SKM-1 treated with dmso at 0.1 percent for 144 hours (cell line): Measurements from ENCODE around the gene SYNGR1.
"Not testable (repeated sequence)": the region's sequence is repeated elsewhere in the genome, so short reads cannot be mapped to it uniquely, and the experiment has no call there.

Source experiments
- DNase-seq: peaks from one replicate; lab custom pipeline; 2025; ENCODE audit not compliant: unreplicated experiment; lab: John Stamatoyannopoulos, UW

Gene SYNGR1

GRCh38 chr22:39350757-39351688, 1.2 kb downstream of the SYNGR1 start:
- DNase-seq = no peak

- DNase-seq = peak; percentile 72
These were observed 2.0 kb downstream of the SYNGR1 start for GRCh38 chr22:39351689-39352214.

- DNase-seq = no peak
These were observed 2.6 kb downstream of the SYNGR1 start for GRCh38 chr22:39352306-39352891.

GRCh38 chr22:39353346-39353745, 3.6 kb downstream of the SYNGR1 start:
- no peak for DNase-seq

GRCh38 chr22:39355080-39355479, 5.3 kb downstream of the SYNGR1 start:
- no peak for DNase-seq

GRCh38 chr22:39355805-39356204, 6.0 kb downstream of the SYNGR1 start:
- not testable (repeated sequence) for DNase-seq

GRCh38 chr22:39356464-39356863, 6.7 kb downstream of the SYNGR1 start:
- DNase-seq = no peak

- not testable (repeated sequence) for DNase-seq
These were observed 7.6 kb downstream of the SYNGR1 start for GRCh38 chr22:39357110-39358108.

- not testable (repeated sequence) for DNase-seq
These were observed 8.4 kb downstream of the SYNGR1 start for GRCh38 chr22:39358197-39358596.

- no peak for DNase-seq
These were observed 9.9 kb downstream of the SYNGR1 start for GRCh38 chr22:39359659-39360195.

- DNase-seq = no peak
These were observed 10.5 kb downstream of the SYNGR1 start for GRCh38 chr22:39360242-39360641.

- DNase-seq = no peak
These were observed 11.1 kb downstream of the SYNGR1 start for GRCh38 chr22:39360674-39361413.

- DNase-seq = no peak
These were observed 11.7 kb downstream of the SYNGR1 start for GRCh38 chr22:39361496-39361895.

GRCh38 chr22:39362271-39362670, 12.5 kb downstream of the SYNGR1 start:
- no peak for DNase-seq

GRCh38 chr22:39362932-39363331, 13.1 kb downstream of the SYNGR1 start:
- no peak for DNase-seq

GRCh38 chr22:39363751-39364515, 14.1 kb downstream of the SYNGR1 start:
- DNase-seq = no peak

- DNase-seq = no peak
These were observed 15.1 kb downstream of the SYNGR1 start for GRCh38 chr22:39364714-39365491.

GRCh38 chr22:39365492-39365780, 15.6 kb downstream of the SYNGR1 start:
- no peak for DNase-seq

GRCh38 chr22:39367035-39367434, 17.2 kb downstream of the SYNGR1 start:
- no peak for DNase-seq
